ENCODE results near the gene SLC7A10.

The SLC7A10 gene

DNA sequence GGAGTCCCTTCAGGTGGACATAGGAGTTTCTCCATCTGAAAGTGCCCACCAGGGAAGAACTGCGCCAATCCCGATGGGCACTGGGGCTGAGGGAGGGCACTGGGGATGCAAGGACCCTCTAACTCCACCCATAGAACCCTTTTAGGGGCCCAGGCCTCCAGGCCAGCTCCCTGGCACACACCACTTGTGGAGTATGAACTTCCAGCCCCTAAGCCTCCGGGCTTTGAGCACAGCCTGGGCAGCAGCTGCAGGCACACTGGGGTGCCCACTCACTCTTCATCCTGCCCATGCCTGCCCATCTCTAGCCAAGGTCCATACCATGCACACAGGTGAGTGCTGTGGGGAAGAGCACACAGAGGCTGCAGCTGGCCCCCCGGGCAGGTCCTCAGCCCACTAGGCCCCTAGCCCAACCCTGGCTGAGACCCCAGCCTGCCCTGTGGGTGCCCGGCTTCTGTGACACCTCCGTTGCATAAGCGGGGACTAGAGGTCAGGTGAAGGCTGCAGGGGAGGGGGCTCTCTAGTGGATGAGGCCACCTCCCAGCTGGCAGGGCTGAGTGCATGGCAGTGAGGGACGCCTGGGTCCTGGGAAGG lies 14.6 kb upstream of the SLC7A10 start:
- in situ Hi-C loops (cut with MboI; ENCODE audit: low sequenced_read_pairs, unreplicated experiment): loop anchor here (25.0 kb wide), 1 partner anchor 522 kb away; no protein-coding TSS in a partner anchor
- TF ChIP-seq CTCF (IDR thresholded peaks at IDR 0.05; ENCODE audit: borderline replicate concordance, control extremely low read depth, extremely low read depth, insufficient read depth, missing control alignments): no peak
- DNase-seq (ENCODE audit: low spot score): no peak

DNA sequence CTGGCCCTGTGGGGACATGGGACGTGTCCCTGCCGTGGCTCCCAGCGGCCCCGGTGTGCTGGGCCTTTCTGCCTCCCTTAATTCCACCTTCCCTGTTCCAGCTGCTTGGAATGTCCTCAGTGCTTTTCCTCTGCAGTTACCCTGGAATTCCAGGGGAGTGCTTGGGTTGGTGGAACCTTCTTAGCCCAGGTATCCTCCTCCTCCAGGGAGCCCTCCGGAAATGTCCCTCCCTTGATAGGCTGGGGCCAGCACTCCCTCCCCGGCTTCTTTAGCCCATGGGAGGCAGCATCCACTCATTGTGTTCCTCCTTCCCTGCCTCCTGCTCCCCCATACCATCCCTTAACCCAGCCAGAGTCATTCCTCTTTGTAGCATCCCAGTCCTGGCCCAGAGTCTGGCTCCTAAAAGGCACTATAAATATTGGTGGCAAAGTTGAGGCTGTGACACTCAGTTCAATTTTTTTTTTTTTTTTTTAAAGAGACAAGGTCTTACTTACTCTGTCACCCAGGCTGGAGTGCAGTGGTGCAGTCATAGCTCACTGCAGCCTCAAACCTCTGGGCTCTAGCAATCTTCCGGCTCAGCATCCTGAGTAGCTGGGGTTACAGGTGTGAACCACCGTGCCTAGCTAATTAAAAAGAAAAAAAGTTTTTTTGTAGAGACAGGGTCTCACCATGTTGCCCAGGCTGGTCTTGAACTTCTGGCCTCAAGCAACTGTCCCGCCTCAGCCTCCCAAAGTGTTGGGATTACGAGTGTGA lies 13.7 kb upstream of the SLC7A10 start:
- no peak for TF ChIP-seq CTCF (IDR thresholded peaks at IDR 0.05; ENCODE audit: borderline replicate concordance, control extremely low read depth, extremely low read depth, insufficient read depth, missing control alignments)
- DNase-seq (ENCODE audit: low spot score): no peak
- in situ Hi-C loops (cut with MboI; ENCODE audit: low sequenced_read_pairs, unreplicated experiment): loop anchor here (10.0 to 25.0 kb wide), 2 partner anchors 165 to 523 kb away; no protein-coding TSS in a partner anchor

DNA sequence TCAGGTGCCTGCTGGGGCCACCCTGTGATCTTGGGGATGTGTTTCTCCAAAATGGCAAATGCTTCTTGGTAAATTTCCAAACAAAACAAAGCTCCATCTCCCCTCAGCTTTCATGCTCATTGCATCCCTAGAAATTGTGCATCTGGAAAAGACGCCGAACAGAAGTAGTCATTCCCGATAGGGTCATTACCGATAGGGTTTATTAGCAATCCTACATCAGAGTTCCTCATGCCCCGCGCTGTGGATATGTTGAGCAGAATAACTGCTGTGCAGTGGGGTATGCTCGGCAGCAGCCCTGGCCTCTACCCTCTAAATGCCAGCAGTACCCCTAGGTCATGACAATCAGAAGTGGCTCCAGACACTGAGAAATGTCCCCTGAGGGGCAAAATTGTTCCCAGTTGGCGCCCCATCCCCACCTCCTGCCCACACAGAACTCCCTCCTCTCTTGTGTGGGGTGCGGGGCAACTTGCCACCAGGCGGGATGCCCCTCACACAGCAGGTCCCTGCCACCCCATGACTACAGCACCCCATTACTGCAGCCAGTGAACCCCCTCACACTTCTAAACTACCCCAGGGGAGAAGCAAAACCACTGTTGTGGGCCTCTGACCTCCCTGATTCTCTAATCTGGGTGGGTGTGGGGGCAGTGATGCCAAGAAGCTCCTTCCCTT lies 13.0 kb upstream of the SLC7A10 start:
- no peak for TF ChIP-seq CTCF (IDR thresholded peaks at IDR 0.05; ENCODE audit: borderline replicate concordance, control extremely low read depth, extremely low read depth, insufficient read depth, missing control alignments)
- in situ Hi-C loops (cut with MboI; ENCODE audit: low sequenced_read_pairs, unreplicated experiment): loop anchor here (10.0 to 25.0 kb wide), 2 partner anchors 166 to 524 kb away; no protein-coding TSS in a partner anchor

GRCh38 chr19:33236696-33237390 lies 11.2 kb upstream of the SLC7A10 start:
- TF ChIP-seq CTCF (IDR thresholded peaks at IDR 0.05; ENCODE audit: borderline replicate concordance, control extremely low read depth, extremely low read depth, insufficient read depth, missing control alignments): no peak
- DNase-seq (ENCODE audit: low spot score): no peak
- in situ Hi-C loops (cut with MboI; ENCODE audit: low sequenced_read_pairs, unreplicated experiment): loop anchor here (10.0 to 25.0 kb wide), 2 partner anchors 168 to 525 kb away; no protein-coding TSS in a partner anchor

More for the DNA sequence above, 13.0 kb upstream of the SLC7A10 start:
- no peak for DNase-seq (ENCODE audit: low spot score)

- in situ Hi-C loops (cut with MboI; ENCODE audit: low sequenced_read_pairs, unreplicated experiment): loop anchor here (10.0 to 25.0 kb wide), 2 partner anchors 169 to 526 kb away; no protein-coding TSS in a partner anchor
- TF ChIP-seq CTCF (IDR thresholded peaks at IDR 0.05; ENCODE audit: borderline replicate concordance, control extremely low read depth, extremely low read depth, insufficient read depth, missing control alignments): no peak
- DNase-seq (ENCODE audit: low spot score): no peak
Measured at GRCh38 chr19:33235996-33236350, 10.3 kb upstream of the SLC7A10 start.
